MM.1S (cell line): ENCODE measurements around the gene DGCR8.

ENCODE experiments used
- CTCF ChIP-seq: fragments of 300-600 bp; sonication (generic); IDR thresholded peaks from 2 replicates; pipeline ENCODE4 v1.5.1; 2016; ENCODE audit warnings: antibody characterized with exemption, low read length, mixed read lengths
- EZH2phosphoT487 ChIP-seq: fragments of 300-600 bp; sonication (generic); IDR thresholded peaks from 2 replicates; pipeline ENCODE4 v1.6.1; 2018; ENCODE audit warnings: antibody characterized with exemption, low read length

- TF ChIP-seq CTCF, result no peak
- TF ChIP-seq EZH2phosphoT487, result no peak
Observed at GRCh38 chr22:20102203-20102780, 22.3 kb downstream of the DGCR8 start.
